Muscle of back (tissue), 11 donors: ENCODE measurements around the gene FAM131A. TPM values are rescaled to one million over a fixed set of nuclear protein-coding genes. Genes with fewer than 3 reads are reported as not detected.

Source experiments
- DNase-seq, 3 donors: peaks; one replicate each; pipeline versions ENCODE4 v3.0.0 to v3.0.0-alpha.2; 2013
- polyA plus RNA-seq, 10 donors: library from polyadenylated mRNA; unstranded; fragments of 120-200 nt; gene quantifications; one replicate each; pipeline ENCODE4 v1.2.1, GENCODE V29; 2013; ENCODE audit not compliant: insufficient read length in 10 of 10

Gene FAM131A
- polyA plus RNA-seq, 10 donors: 8.4 to 13.3 (median 10.7) TPM

- DNase-seq: no peak
These were observed 38.5 kb downstream of the FAM131A start for GRCh38 chr3:184375747-184376461.

- DNase-seq: no peak
These were observed 40.0 kb downstream of the FAM131A start for GRCh38 chr3:184377374-184377773.

- DNase-seq: no peak
These were observed 40.6 kb downstream of the FAM131A start, which contains the start of gene THPO for GRCh38 chr3:184377882-184378445. Gene THPO, minus strand, starts transcription at chr3:184378207. Its CDS starts 1,948 bp downstream, at chr3:184376259.

- peak in 1 of 3 donors; percentile 73 for DNase-seq
These were observed 41.4 kb downstream of the FAM131A start for GRCh38 chr3:184378651-184379357.

- DNase-seq: peak in 1 of 3 donors; percentile 78
These were observed 42.2 kb downstream of the FAM131A start, which contains the start of gene CHRD for GRCh38 chr3:184379358-184380184. Gene CHRD, plus strand, starts transcription at chr3:184380054. Its CDS starts 265 bp downstream, at chr3:184380319.

GRCh38 chr3:184380185-184380626, 42.8 kb downstream of the FAM131A start:
- peak; percentile 68 to 90 (median 86) for DNase-seq

- DNase-seq: peak in 1 of 3 donors; percentile 70
These were observed 43.3 kb downstream of the FAM131A start for GRCh38 chr3:184380627-184381260.

- DNase-seq: peak in 1 of 3 donors; percentile 72
These were observed 44.1 kb downstream of the FAM131A start for GRCh38 chr3:184381261-184382224.

GRCh38 chr3:184382326-184383032, 45.1 kb downstream of the FAM131A start:
- no peak for DNase-seq

GRCh38 chr3:184383033-184383740, 45.8 kb downstream of the FAM131A start:
- no peak for DNase-seq

GRCh38 chr3:184384342-184384741, 46.9 kb downstream of the FAM131A start:
- DNase-seq: no peak

GRCh38 chr3:184384856-184385422, 47.5 kb downstream of the FAM131A start:
- no peak for DNase-seq

- no peak for DNase-seq
These were observed 48.8 kb downstream of the FAM131A start for GRCh38 chr3:184386047-184386806.

- DNase-seq: no peak
These were observed 49.8 kb downstream of the FAM131A start for GRCh38 chr3:184387174-184387714.

- no peak for DNase-seq
These were observed 51.0 kb downstream of the FAM131A start for GRCh38 chr3:184388164-184388935.

GRCh38 chr3:184388936-184389230, 51.5 kb downstream of the FAM131A start:
- no peak for DNase-seq
